Fibroblast of lung (primary cell): ENCODE measurements around the gene NAT14. TPM values are rescaled to one million over a fixed set of nuclear protein-coding genes. Genes with fewer than 3 reads are reported as not detected.

ENCODE experiments used
- DNase-seq, 2 donors: peaks; one replicate each; pipeline versions ENCODE4 v3.0.0 to v3.0.0-alpha.2; 2010; ENCODE audit warnings: low read depth in 2 of 2
- H2AFZ ChIP-seq: 2 replicates; pipeline ENCODE4 v1.5.1; 2012; ENCODE audit warnings: low read length, control low read depth, inconsistent platforms
- H3K27ac ChIP-seq: 2 replicates; pipeline ENCODE4 v1.5.1; 2011; ENCODE audit warnings: low read length, control low read depth; ENCODE audit not compliant: insufficient read depth
- H3K27me3 ChIP-seq: 2 replicates; pipeline ENCODE4 v1.5.1; 2011; ENCODE audit warnings: mild to moderate bottlenecking, low read length; ENCODE audit not compliant: control insufficient read depth, insufficient read depth
- H3K36me3 ChIP-seq: 2 replicates; pipeline ENCODE4 v1.5.1; 2011; ENCODE audit warnings: low read length; ENCODE audit not compliant: control insufficient read depth, insufficient read depth
- H3K4me1 ChIP-seq: 2 replicates; pipeline ENCODE4 v1.5.1; 2011; ENCODE audit warnings: low read length; ENCODE audit not compliant: control insufficient read depth, insufficient read depth; ENCODE audit errors: extremely low read depth
- H3K4me2 ChIP-seq: 2 replicates; pipeline ENCODE4 v1.5.1; 2011; ENCODE audit warnings: low read length, control low read depth; ENCODE audit not compliant: insufficient read depth; ENCODE audit errors: extremely low read depth
- H3K4me3 ChIP-seq, 4 experiments: fragments of 200-600 bp in 1 of 4; sonication (generic) in 1 of 4; replicated peaks in 1 of 4; 2 replicates each; pipeline ENCODE4 v1.5.1; 2011 to 2016; ENCODE audit warnings: low read length in 4 of 4, low read depth in 3 of 4, mild to moderate bottlenecking in 3 of 4, control low read depth in 2 of 4, inconsistent platforms in 1 of 4, mixed read lengths in 1 of 4; ENCODE audit not compliant: insufficient read depth in 1 of 4; ENCODE audit errors: control extremely low read depth in 1 of 4
- H3K79me2 ChIP-seq: 2 replicates; pipeline ENCODE4 v1.5.1; 2012; ENCODE audit warnings: mild to moderate bottlenecking, low read length, inconsistent platforms; ENCODE audit not compliant: control insufficient read depth, insufficient read depth
- H3K9ac ChIP-seq: 2 replicates; pipeline ENCODE4 v1.5.1; 2011; ENCODE audit warnings: mild to moderate bottlenecking, low read length, control low read depth; ENCODE audit not compliant: insufficient read depth
- H3K9me3 ChIP-seq: 2 replicates; pipeline ENCODE4 v1.5.1; 2012; ENCODE audit warnings: low read depth, low read length; ENCODE audit not compliant: control insufficient read depth, insufficient read depth
- H4K20me1 ChIP-seq: 2 replicates; pipeline ENCODE4 v1.5.1; 2011; ENCODE audit warnings: low read length; ENCODE audit not compliant: control insufficient read depth, insufficient read depth; ENCODE audit errors: extremely low read depth
- CTCF ChIP-seq, 2 donors: IDR thresholded peaks in 1 of 2; conservative IDR thresholded peaks in 1 of 2; 1 replicate in 1 of 2; 2 replicates in 1 of 2; pipeline ENCODE4 v1.5.1; 2011 to 2012; ENCODE audit warnings: low read length in 2 of 2, control low read depth in 1 of 2, inconsistent platforms in 1 of 2, low read depth in 1 of 2, mild to moderate bottlenecking in 1 of 2
- EZH2 ChIP-seq: IDR thresholded peaks from 2 replicates; pipeline ENCODE4 v1.5.1; 2012; ENCODE audit warnings: low read length, control low read depth, mild to moderate bottlenecking; ENCODE audit errors: missing control alignments
- polyA plus RNA-seq, 2 donors: library from polyadenylated mRNA; depleted of rRNA in 1 of 2; stranded (reverse) in 1 of 2; unstranded in 1 of 2; fragments of >200 nt; gene quantifications; 2 replicates each; pipeline ENCODE4 v1.2.1, GENCODE V29; 2011 to 2012; ENCODE audit warnings: missing spikeins in 1 of 2
- total RNA-seq: library from RNA; depleted of rRNA; stranded (reverse); fragments of >200 nt; gene quantifications from 2 replicates; pipeline ENCODE4 v1.2.1, GENCODE V29; 2014

NAT14 gene
- total and polyA plus RNA-seq, 2 donors (not counting 1 experiment from before 2014, with no cell fraction given), result 18.2 to 18.3 TPM

GRCh38 chr19:55478364-55478763 lies 6.6 kb upstream of the NAT14 start:
- no peak overlapping the region for H3K4me2 ChIP-seq
- no peak overlapping the region for H3K9ac ChIP-seq
- DNase-seq, result no peak
- no peaks in the 10 kb centered on the region for H3K4me1 ChIP-seq
- H2AFZ ChIP-seq, result no peak overlapping the region
- no peak overlapping the region for H3K27ac ChIP-seq
- peaks cover 18% of the 10 kb centered on the region for H3K79me2 ChIP-seq
- H4K20me1 ChIP-seq, result no peaks in the 10 kb centered on the region
- H3K36me3 ChIP-seq, result peaks cover 10% of the 10 kb centered on the region
- no peak for TF ChIP-seq EZH2
- TF ChIP-seq CTCF (conservative IDR thresholded peaks at IDR 0.05 in 1 of 2, IDR thresholded peaks at IDR 0.05 in 1 of 2; ENCODE audit: low read depth in 1 of 2, low read length in 2 of 2), result no peak
- no peaks in the 10 kb centered on the region for H3K9me3 ChIP-seq
- no peaks in the 10 kb centered on the region for H3K27me3 ChIP-seq
- no peak overlapping the region for H3K4me3 ChIP-seq

GRCh38 chr19:55479045-55479444 lies 5.9 kb upstream of the NAT14 start:
- no peak for TF ChIP-seq EZH2
- H3K4me2 ChIP-seq, result no peak overlapping the region

GRCh38 chr19:55479451-55480230 lies 5.3 kb upstream of the NAT14 start:
- Histone ChIP-seq H3K4me1 (peaks cover 6% of the 10 kb centered on the region), H2AFZ (no peak overlapping the region), H3K79me2 (peaks cover 20% of the 10 kb centered on the region), H3K36me3 (peaks cover 13% of the 10 kb centered on the region), H3K9me3 (no peaks in the 10 kb centered on the region), H4K20me1 (no peaks in the 10 kb centered on the region), H3K27me3 (no peaks in the 10 kb centered on the region), H3K4me3 (no peak overlapping the region), H3K4me2 (no peak overlapping the region), H3K9ac (no peak overlapping the region), H3K27ac (no peak overlapping the region)
- no peak for TF ChIP-seq EZH2
- no peak for TF ChIP-seq CTCF (conservative IDR thresholded peaks at IDR 0.05 in 1 of 2, IDR thresholded peaks at IDR 0.05 in 1 of 2; ENCODE audit: low read depth in 1 of 2, low read length in 2 of 2)
- no peak for DNase-seq

More at GRCh38 chr19:55479045-55479444, 5.9 kb upstream of the NAT14 start:
- H2AFZ ChIP-seq, result no peak overlapping the region
- H3K27ac ChIP-seq, result no peak overlapping the region
- H4K20me1 ChIP-seq, result no peaks in the 10 kb centered on the region
- no peak for DNase-seq
- no peak overlapping the region for H3K4me3 ChIP-seq
- no peaks in the 10 kb centered on the region for H3K9me3 ChIP-seq
- H3K4me1 ChIP-seq, result no peaks in the 10 kb centered on the region
- H3K79me2 ChIP-seq, result peaks cover 18% of the 10 kb centered on the region
- H3K9ac ChIP-seq, result no peak overlapping the region
- peaks cover 13% of the 10 kb centered on the region for H3K36me3 ChIP-seq
- no peaks in the 10 kb centered on the region for H3K27me3 ChIP-seq
